HG03139 (cell line): ENCODE measurements around the gene NEK10.

Experiments used
- ATAC-seq: cut with Tn5 transposase; IDR thresholded peaks from one replicate; pipeline ENCODE4 v1.9.1; 2021; ENCODE audit not compliant: unreplicated experiment

Gene NEK10

DNA sequence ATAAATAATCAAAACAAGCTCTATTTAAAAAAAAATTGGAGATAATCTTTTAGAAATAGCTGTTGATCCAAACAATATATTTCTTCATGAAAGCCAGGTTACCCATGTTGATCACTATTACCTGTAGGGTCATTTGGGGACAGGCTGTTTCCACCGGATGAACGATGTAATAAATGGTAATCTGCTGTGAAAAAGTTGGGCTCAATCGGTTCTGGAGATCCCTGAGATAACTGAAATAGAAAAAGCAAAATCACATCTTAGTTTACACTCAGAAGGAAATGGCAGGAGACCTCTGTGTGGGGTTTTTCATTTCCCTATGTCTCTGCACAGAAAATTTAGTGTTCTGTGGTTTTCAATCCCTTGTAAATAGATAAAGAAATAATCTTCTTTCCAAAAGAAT is 249.5 kb downstream of the NEK10 start:
- ATAC-seq: no peak

DNA sequence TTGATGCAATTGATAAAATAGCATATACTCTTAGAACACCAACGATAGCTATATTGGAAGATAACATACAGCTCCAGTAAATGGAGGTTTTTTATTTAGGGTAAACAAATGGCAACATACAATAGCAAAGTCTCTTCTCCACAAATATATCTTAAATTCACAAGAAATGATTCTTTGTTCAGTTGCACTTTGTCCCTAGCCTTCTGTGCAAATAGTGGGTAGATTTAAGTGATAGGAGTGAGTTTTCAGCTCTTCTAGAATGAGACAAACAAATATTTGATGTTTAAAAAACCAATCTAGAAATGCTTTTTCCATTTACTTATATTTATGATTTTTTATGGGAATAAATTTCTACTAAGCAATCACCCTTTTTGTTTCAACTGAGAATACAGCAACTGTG is 253.8 kb downstream of the NEK10 start:
- ATAC-seq: no peak

DNA sequence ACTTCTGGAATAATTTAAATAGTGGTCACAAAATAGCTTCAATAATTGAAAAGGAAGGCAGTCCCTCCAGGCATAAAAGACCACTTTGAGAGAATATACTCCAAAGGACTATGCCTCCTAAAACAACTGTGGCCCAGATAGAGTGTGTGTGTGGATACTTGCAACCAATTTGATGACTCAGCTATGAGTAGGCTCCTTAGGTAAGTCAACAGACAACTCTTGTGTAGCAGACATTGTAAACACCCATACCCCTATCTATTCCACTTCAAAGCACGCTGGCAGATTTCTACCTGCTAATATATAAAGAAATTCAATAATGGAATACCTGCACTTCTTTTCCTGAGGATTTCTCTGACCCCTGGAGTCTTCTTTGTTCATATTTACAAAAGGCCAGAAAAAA is 254.5 kb downstream of the NEK10 start:
- ATAC-seq: no peak

DNA sequence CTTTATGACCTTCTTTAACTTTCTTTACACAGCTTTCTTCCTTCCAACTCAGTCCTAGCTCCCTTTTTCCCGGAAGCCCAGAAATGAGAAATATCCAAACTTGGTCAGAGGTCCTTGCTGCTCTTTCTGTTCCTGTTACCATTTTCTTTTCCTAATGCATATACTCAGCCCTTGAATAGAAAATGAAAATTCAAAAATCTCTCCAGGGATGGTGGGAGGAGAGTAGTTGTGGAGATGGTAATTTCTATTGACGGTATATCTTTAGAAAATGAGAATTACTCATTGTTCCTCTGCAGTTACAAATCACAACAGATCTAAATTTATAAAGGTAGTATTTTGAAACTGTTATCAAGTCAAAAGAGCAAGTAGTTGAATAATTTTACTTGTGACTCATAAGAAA is 255.1 kb downstream of the NEK10 start:
- no peak for ATAC-seq

DNA sequence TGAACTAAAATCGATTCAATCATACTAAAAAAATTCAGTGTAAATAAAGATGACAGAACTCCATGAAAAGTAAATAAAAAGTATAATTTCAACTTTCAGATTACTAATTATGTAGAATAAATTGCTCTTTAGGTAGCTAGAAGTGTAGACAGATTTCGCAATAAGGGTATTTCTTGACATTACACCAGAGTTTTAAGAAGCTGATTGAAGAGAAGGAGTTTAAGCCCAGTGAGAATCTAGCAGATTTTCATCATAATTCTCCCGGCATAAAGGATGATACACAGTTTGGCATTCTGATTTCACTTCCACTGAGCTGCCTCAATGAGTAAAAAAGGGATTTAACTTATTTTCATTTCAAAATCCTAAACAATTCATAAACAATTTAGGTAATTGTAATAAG is 259.2 kb downstream of the NEK10 start:
- ATAC-seq: no peak

DNA sequence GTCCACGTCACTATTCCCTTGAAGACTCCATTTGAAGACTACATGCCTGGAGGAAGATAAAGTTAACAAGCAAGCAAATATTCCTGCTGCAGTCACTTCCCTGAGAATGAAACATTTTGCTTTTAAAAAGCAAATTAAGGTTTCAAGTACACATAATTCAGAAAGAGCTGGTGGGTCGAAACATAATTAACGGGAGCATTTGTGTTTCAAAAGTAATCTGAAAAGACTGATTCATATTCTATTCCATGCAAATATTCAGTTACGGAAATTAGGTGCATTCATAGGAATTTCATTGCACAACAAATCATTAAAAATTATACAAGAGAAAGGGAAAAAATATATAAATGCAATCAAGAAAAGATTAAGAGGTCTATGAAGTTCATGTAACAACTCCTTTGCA is 260.9 kb downstream of the NEK10 start:
- ATAC-seq: no peak

DNA sequence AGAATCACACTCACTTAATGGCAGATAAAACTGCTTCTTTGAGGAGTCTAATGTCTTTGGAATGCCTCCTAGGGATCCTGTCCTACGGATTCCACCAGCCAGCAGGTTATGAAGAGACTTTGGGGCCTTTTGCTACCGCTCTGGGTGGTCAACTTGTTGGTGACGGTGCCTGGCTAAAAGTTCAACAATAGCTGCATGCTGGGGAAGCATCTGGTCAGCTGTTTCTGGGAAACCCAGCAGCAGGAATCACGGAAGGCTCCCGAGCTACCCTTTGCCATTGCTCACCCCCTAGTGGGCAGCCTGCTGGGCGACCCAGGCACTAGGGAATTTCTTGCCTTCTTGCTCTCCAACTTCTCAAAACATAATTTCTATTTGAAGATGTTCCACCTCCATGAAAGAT is 263.3 kb downstream of the NEK10 start:
- no peak for ATAC-seq

DNA sequence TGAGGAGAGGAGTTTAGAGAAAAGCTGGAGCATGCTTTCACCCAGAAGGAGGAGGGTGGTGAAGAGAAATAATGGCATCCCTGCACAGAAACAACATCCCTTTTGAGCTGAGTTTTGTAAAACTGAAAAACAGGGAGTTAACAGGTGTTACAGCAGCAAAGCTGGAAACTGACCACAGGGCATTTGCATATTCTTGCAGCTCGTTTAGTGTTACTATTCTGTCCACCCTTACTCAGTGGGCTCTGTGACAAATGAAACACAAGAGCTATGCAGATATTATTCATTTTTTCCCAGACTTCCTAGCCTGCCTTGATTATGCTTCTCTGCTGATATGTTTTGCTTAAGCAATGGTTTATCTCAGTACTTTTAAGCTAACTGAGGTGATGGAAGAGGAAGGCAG is 272.0 kb downstream of the NEK10 start:
- ATAC-seq: no peak

DNA sequence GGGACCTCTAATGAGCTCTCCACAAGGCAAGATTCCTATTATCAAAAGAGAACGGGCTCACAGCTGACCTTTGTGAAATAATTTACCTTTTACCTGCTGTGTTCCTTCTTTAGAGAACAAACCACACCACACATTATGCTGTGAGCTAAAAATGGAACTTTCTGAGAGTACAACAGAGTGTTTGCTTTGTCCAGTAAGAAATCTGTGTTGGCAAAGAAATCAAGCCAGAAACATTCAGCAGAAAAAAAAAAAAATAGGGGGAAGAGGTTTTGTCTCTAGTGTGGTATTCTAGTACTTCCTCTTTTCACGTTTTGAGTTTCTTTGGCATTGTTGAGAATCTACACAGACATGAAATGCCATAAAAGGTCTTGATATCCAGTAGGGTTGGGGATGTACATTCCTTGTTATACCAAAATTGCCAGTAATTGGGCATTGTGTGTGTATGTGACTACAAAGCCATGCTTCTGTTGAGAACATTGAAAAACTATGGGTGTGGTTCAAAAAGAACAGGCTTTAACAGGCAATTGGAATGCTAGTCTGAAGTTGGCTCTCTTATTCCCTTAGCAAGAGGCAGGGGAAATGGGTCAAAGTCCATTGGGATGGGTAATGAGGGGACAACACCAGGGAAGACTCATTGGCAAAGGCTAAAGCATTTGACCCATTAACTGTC is 273.5 kb downstream of the NEK10 start:
- no peak for ATAC-seq

DNA sequence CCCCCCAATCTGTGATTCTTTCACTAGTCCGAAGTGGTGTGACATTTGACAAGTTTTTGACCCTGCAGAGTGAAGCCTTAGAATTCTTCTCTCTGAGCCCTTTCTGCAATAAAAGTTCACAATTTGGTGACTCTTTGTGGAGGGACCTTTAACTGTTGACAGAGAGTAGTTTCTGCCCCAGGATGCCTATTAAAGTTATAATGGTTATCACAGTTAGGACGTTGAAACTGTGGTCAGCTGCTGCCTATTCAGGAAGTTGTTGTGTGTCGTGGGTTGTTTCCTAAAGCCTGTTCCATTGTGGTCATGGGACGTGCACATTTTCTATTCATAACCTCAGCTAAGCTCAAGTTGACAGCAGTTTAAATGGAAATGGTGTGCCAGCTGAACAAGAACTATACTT is 274.5 kb downstream of the NEK10 start:
- no peak for ATAC-seq

DNA sequence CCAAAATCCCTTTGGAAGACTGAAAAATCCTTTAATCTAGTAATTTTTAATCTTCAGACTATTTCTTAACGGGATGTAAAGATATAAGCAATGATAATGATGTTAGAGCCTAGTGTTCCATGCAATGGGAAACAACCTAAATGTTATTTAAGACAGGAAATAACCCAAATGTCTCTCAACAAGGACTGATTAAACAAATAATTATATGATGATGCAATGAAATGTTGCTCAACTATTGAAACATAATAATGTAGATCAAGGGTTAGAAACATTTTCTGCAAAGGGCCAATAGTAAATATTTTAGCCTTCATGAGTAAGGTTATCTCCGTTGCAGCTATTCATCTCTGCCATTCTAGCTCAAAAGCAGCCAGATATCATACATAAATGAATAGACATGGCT is 275.4 kb downstream of the NEK10 start:
- no peak for ATAC-seq

DNA sequence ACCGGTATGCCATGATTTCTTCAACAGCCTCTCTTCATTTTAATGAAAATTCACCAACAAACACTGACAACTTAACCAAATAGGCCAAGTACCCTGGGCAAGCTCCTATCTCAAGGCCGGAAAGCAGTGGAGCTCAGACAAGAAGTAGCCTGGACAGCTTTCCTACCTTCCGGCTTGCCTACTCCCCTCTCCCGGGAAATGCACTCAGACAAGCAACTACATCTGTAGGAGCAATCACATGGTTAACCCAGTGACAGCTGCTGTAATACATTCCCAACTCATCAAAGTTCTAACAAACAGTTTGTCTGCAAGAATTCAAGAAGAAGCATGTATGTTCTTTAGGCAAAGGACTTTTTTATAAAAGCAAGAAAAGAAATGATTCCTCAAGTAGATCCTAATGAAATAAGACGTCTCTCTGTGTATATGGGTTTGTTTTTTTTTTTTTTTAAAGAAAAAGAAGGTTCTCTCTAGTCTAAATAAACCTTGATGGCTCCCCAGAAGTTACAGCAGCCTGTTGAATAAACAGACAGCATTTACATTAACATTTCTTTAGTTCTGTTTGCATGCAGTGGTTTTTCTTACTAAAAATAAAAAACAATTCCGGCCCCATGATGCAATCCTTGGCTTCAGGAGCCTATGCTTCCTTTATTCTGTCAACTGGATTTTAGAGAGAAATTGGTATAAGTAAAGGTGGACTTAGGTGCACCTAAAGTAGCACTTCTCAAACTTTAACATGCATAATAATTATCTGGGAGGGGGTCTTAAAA is 278.7 kb downstream of the NEK10 start:
- ATAC-seq: no peak

DNA sequence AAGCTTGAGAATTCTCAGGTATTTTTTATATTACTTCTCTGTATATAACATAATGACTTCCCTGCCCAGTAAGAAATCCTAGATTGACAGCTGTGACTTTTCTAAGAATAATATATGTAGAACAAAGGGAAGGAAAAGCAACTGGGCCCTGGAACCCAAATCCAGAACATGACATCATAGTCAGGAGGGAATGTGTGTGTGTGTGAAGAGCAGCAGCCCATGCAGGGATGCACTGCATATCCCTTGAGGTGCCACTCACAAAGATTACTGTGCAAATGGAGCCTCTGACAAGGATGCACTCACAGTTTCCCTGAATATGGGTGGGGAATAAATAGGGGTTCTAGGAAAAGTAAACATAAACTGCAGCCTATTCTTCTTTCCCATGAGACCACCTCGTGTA is 279.5 kb downstream of the NEK10 start:
- no peak for ATAC-seq

DNA sequence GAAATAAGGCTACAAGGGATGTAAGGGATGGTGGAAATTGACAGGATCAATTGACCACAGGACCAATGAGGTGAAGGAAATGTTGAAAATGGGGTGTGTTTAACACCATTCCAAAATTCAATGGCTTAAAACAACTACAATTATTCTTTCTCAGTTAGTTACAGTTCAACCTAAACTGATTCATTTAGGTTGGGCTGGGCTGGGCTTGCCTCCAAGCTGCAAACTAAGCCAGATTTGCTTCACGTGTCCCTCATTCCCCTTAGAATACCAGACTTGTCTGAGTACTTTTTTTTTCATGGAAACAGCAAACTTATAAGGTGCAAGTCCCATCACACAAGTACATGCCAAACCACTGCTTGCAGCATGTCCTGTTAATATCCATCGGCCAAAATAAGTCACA is 280.1 kb downstream of the NEK10 start:
- ATAC-seq: no peak

DNA sequence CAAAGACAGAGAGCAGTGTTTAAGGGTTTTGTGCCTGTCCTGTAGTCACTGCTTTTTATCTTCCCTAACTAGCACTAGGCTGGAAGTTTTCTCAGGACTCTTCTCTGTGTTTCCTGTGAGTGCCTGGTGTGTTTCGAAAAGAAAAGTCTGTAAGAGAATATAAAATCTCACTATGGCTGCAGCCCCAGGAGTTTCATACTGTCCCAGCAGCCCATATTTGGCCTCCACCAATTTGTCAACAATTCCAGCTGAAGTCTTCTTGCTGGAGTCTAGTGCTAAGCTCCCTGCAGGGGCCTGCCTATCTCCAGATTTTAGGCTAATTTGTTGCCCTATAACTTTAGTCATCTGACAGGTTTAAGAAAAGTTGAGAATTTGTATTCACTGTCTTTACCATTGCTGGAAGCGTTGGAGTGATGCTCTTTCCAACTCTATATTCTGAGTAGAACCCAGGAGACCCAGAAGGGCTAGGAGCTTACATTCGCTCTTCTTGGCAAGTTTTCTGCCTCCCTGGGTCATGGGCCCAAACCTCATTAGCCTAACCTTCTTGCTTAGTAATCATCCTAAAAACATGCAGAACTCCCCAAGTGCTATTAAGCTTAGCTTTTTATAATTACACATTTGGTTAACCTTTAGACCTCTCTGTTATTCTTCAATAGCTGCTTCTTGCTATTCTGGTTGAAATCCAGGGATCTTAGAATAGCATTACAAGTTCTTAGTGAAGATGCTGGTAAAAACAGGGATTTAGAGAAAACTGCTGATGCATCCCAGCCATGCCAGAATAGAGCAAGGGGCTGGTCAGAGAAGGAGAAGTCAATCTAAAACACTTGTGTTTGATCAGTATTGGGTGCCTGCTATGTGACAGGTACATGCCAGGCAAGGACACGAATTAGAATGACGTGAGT is 283.1 kb downstream of the NEK10 start:
- no peak for ATAC-seq

DNA sequence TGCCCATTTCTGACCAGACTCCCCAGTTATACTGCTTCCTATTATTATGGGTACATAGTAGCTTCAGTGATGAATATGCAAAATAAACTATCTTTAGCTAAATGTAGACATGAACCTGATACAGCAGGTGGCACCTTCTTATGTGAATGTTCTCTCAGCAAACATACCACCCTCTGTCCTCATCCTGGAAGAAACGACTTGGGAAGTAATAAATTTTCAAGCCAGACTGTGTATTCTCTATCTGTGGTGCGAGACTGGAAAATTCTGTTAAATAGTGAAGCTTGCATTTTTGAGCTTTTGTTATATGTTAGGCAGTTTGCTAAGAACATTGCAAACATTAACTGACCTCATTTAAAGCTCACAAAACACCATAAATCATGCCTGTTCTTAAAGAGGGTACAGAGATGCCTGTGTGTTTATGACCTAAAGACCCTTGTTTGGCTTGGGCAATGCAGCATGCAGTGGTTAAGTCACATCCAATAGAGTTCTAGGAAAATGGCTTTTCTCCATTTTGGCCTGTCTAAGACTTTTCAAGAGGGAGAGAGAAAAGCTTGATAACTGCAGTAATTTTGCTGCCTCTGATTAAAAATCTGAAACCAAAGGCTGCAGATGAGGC is 287.1 kb downstream of the NEK10 start:
- ATAC-seq: no peak

DNA sequence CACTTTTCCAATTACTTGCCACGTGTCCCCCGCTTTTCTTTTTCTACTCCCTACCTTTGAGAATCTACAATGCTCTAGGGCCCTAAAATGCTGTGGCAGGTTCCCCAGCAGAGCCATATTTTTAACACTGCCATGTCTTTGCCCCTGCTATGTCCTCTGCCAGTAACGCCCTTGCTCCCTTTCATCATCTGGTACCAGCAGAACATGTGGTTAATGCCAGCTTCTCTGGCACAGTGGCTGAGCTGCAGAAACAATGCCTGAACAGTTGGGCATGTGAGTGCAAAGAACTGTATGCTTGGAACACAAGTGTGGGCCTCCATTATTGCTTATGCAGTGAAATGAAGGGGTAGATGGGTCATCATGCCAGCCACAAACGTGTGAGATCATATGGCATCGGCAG is 287.6 kb downstream of the NEK10 start:
- no peak for ATAC-seq

DNA sequence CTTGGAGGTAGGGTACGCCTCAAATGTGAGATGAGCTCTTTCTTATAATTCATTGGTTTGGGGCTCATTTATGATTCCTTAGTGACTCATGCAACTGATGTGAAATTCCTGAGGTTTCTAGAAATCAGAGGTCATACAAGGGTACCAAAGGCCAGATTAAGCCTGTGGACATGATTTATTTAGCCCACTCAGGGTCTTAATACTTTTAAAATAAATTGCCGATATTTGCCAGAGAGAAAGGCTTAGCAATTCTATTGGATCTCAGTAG is 289.0 kb downstream of the NEK10 start:
- ATAC-seq: no peak

DNA sequence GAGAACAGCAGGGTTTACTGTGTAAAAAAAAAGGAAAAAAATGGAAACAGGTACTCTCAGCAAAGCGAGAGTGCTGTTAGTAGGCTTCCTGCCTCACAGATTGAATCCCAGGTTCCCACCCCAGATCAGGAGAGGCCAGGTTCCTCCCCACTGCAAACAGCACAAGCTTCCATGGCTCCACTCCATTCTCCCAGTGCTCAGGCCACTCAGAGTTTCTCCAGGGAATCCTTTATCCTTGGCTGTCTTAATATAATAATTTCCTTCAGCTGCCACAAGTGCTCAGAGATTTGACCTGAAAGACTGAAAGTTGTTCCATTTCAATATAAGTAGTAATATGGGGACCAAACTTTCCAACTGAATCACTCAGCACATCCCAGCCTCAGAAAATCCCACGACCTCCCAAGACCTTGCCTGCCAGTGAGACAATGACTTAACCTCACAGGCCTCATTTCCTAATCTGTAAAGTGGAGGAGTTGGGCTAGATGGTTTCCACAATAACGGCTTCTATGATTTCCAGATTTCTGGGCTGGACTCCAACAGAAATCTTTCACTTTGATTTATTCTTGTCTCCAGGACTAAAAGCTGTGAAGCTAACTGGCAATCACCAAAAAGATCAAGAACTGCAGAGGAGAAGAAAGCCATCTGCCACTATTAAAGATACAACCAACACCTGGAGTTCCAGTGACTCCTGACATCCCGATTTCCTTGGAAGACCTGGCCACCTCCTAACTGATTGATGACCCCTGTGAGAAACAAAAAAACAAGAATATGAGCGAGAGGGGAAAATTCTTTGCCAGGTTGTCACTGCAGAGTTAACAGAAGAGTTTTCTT is 289.5 kb downstream of the NEK10 start:
- ATAC-seq: no peak

DNA sequence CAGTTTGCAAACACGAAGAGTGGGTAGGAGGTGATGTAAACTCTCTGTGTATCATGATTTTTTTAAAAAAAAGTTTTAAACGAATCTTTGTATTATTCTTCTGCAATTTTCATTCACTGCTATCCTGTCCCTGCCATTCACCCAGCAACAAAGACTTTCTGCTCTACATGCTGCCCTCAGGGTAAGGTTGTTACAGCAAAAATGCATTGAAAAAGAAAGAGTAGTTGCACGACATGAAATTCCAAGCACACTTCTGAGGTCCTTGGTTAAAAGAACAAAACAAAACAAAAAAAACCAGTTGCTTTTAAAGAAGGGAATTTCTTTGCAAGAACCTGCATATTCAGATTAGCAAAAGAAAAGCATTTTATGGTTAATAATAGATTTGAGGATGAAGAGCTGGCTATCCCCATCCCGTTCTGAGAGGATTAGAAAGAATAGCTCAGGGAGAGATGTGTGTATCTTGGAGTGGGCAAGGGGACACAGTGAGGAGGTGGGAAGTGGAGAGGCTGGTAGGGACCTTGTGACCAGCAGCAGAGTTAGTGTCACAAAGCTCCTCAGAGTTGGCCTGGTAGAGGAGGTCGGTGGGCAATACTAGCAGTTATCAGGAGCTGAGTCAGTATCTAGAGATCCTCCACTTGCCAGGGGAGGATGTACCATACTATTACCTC is 290.8 kb downstream of the NEK10 start:
- ATAC-seq: no peak
